Esophagus squamous epithelium (tissue), 4 donors: ENCODE measurements around the gene PITRM1.

Experiments used
- POLR2A ChIP-seq, 4 donors: fragments of 450-650 bp; IDR thresholded peaks; one replicate each; pipeline ENCODE4 v1.6.1; 2017; ENCODE audit warnings: antibody characterized with exemption in 4 of 4, mild to moderate bottlenecking in 4 of 4, moderate library complexity in 3 of 4
- TF ChIP-seq, protein P1 (sequence below), 6 experiments: fragments of 450-650 bp in 4 of 6; fragments of 200-600 bp in 2 of 6; sonication (generic) in 2 of 6; IDR thresholded peaks; one replicate each; pipeline ENCODE4 v1.5.1; 2016 to 2019; ENCODE audit warnings: antibody characterized with exemption in 6 of 6, mild to moderate bottlenecking in 4 of 6, moderate library complexity in 4 of 6

- TF ChIP-seq, protein P1, sequence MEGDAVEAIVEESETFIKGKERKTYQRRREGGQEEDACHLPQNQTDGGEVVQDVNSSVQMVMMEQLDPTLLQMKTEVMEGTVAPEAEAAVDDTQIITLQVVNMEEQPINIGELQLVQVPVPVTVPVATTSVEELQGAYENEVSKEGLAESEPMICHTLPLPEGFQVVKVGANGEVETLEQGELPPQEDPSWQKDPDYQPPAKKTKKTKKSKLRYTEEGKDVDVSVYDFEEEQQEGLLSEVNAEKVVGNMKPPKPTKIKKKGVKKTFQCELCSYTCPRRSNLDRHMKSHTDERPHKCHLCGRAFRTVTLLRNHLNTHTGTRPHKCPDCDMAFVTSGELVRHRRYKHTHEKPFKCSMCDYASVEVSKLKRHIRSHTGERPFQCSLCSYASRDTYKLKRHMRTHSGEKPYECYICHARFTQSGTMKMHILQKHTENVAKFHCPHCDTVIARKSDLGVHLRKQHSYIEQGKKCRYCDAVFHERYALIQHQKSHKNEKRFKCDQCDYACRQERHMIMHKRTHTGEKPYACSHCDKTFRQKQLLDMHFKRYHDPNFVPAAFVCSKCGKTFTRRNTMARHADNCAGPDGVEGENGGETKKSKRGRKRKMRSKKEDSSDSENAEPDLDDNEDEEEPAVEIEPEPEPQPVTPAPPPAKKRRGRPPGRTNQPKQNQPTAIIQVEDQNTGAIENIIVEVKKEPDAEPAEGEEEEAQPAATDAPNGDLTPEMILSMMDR (IDR thresholded peaks at IDR 0.05), result no peak
- TF ChIP-seq POLR2A (IDR thresholded peaks at IDR 0.05), result no peak
Observed at GRCh38 chr10:3217301-3217700, 44.7 kb upstream of the PITRM1 start.
